HTR-8/SVneo (cell line): ENCODE results near the gene ATF7IP.
"Not testable (repeated sequence)": the region's sequence is repeated elsewhere in the genome, so short reads cannot be mapped to it uniquely, and the experiment has no call there.

Source experiments
- DNase-seq: peaks from one replicate; pipeline ENCODE4 v3.0.0; 2011; ENCODE audit warnings: low spot score, mixed read lengths; ENCODE audit not compliant: insufficient read length
- FAIRE-seq: peaks from 2 replicates; lab custom pipeline; 2011; peaks lifted over from hg19 to GRCh38; lab: Jason Lieb, UNC

The ATF7IP gene

GRCh38 chr12:14369311-14369710, 3.8 kb downstream of the ATF7IP start:
- FAIRE-seq (no peak), DNase-seq (no peak)

GRCh38 chr12:14373217-14373616, 7.7 kb downstream of the ATF7IP start:
- FAIRE-seq (no peak), DNase-seq (no peak)

GRCh38 chr12:14379508-14379907, 14.0 kb downstream of the ATF7IP start:
- FAIRE-seq (no peak), DNase-seq (no peak)

- DNase-seq (no peak), FAIRE-seq (no peak)
These were observed 19.5 kb downstream of the ATF7IP start for GRCh38 chr12:14384783-14385638.

GRCh38 chr12:14387219-14387871, 21.9 kb downstream of the ATF7IP start:
- FAIRE-seq (no peak), DNase-seq (no peak)

GRCh38 chr12:14390449-14390848, 25.0 kb downstream of the ATF7IP start:
- FAIRE-seq, result no peak
- DNase-seq, result no peak

- DNase-seq (no peak), FAIRE-seq (no peak)
These were observed 25.5 kb downstream of the ATF7IP start for GRCh38 chr12:14390870-14391530.

GRCh38 chr12:14393751-14394150, 28.3 kb downstream of the ATF7IP start:
- DNase-seq (no peak), FAIRE-seq (no peak)

GRCh38 chr12:14394317-14395073, 29.0 kb downstream of the ATF7IP start:
- peak; percentile 38 for DNase-seq
- no peak for FAIRE-seq

- DNase-seq, result no peak
These were observed 29.7 kb downstream of the ATF7IP start for GRCh38 chr12:14395074-14395778.

GRCh38 chr12:14396071-14396470, 30.6 kb downstream of the ATF7IP start:
- FAIRE-seq (no peak), DNase-seq (no peak)

More at GRCh38 chr12:14395074-14395778, 29.7 kb downstream of the ATF7IP start:
- no peak for FAIRE-seq

GRCh38 chr12:14399871-14400270, 34.4 kb downstream of the ATF7IP start:
- no peak for FAIRE-seq
- no peak for DNase-seq

GRCh38 chr12:14400599-14400998, 35.1 kb downstream of the ATF7IP start:
- DNase-seq, result no peak
- no peak for FAIRE-seq

GRCh38 chr12:14401267-14401666, 35.8 kb downstream of the ATF7IP start:
- FAIRE-seq, result not testable (repeated sequence)

GRCh38 chr12:14402697-14403096, 37.2 kb downstream of the ATF7IP start:
- DNase-seq, result no peak

More at GRCh38 chr12:14401267-14401666, 35.8 kb downstream of the ATF7IP start:
- not testable (repeated sequence) for DNase-seq

GRCh38 chr12:14403293-14403692, 37.8 kb downstream of the ATF7IP start:
- DNase-seq (no peak), FAIRE-seq (no peak)

More at GRCh38 chr12:14402697-14403096, 37.2 kb downstream of the ATF7IP start:
- no peak for FAIRE-seq

GRCh38 chr12:14403711-14404196, 38.3 kb downstream of the ATF7IP start:
- no peak for DNase-seq
- no peak for FAIRE-seq

- DNase-seq, FAIRE-seq: not testable (repeated sequence)
These were observed 39.9 kb downstream of the ATF7IP start for GRCh38 chr12:14405407-14405806.

- FAIRE-seq (no peak), DNase-seq (no peak)
These were observed 42.7 kb downstream of the ATF7IP start for GRCh38 chr12:14408208-14408607.
